Measurements from ENCODE around the gene SIM2. TPM values are rescaled to one million over a fixed set of nuclear protein-coding genes. Genes with fewer than 3 reads are reported as not detected.

Gene SIM2
- total and polyA plus RNA-seq, 2 of the 13 experiments (the other 11 are each of a cell fraction or from before 2014, with no cell fraction given) = 0.36 to 0.53 TPM

GRCh38 chr21:36703123-36703522 lies 4.2 kb downstream of the SIM2 start:
- no peak overlapping the region for H3K4me3 ChIP-seq (replicated peaks in 1 of 3; ENCODE audit: insufficient read depth in 1 of 3, low read depth in 2 of 3, low read length in 3 of 3)
- no peak for FAIRE-seq
- H3K4me2 ChIP-seq (ENCODE audit: low read depth, low read length) = no peak overlapping the region
- no peak for DNase-seq (ENCODE audit: low spot score)
- peaks cover 10% of the 10 kb centered on the region for H3K4me1 ChIP-seq (ENCODE audit: insufficient read depth, low read length)
- ATAC-seq = no peak
- TF ChIP-seq MAF1 (CRISPR knock-in tag; IDR thresholded peaks at IDR 0.05; ENCODE audit: borderline replicate concordance) = no peak
- no peak for TF ChIP-seq ZNF253 (CRISPR knock-in tag; IDR thresholded peaks at IDR 0.05; ENCODE audit: borderline replicate concordance)
- 0 out of 2 replicates have a peak, but pooled peaks have one; percentile 30 for TF ChIP-seq ZMYM3 (CRISPR knock-in tag; IDR thresholded peaks at IDR 0.05)
- no peak for TF ChIP-seq ZNF264 (CRISPR knock-in tag; IDR thresholded peaks at IDR 0.05)
- peak; percentile 82 for TF ChIP-seq ZNF629 (CRISPR knock-in tag; conservative IDR thresholded peaks at IDR 0.05)
- TF ChIP-seq CSRNP1 (CRISPR knock-in tag; IDR thresholded peaks at IDR 0.05) = no peak
- no peak overlapping the region for H2AFZ ChIP-seq (ENCODE audit: low read length)
- BruUV-seq (replicated peaks) = no TSS peak
- WGBS (ENCODE audit: low lambda C conversion rate) = 67% methylated on average over 3 of the region's 3 CpGs
- H4K20me1 ChIP-seq (ENCODE audit: insufficient read depth, low read length) = no peaks in the 10 kb centered on the region
- H3K27me3 ChIP-seq (ENCODE audit: control insufficient read depth in 1 of 2, insufficient read depth in 2 of 2, low read length in 2 of 2) = peaks cover 7 to 58% of the 10 kb centered on the region in 2 experiments
- CTCF ChIA-PET (ENCODE audit: low intra/inter-chr PET ratio, low total read pairs) = no interaction called here
- no peaks in the 10 kb centered on the region for H3K36me3 ChIP-seq (replicated peaks in 1 of 2; ENCODE audit: control insufficient read depth in 1 of 2, insufficient read depth in 2 of 2, low read length in 2 of 2)
- no peaks in the 10 kb centered on the region for H3K9me3 ChIP-seq (ENCODE audit: low read length)
- no peaks in the 10 kb centered on the region for H3K79me2 ChIP-seq (ENCODE audit: insufficient read depth, low read length)
- H3K27ac ChIP-seq (ENCODE audit: extremely low read length, insufficient read depth, low read length) = no peak overlapping the region
- in situ Hi-C loops (cut with HindIII; ENCODE audit: extremely low pct_ligation_motif_present, low pct_unique_long_range_greater_than_20kb) = no loop called here
- POLR2A ChIA-PET = no interaction called here
- intact Hi-C loops (cut with micrococcal nuclease; ENCODE audit: unreplicated experiment) = no loop called here
- no peak overlapping the region for H3K9ac ChIP-seq (ENCODE audit: insufficient read depth, low read depth, low read length)

GRCh38 chr21:36703626-36704280 lies 4.8 kb downstream of the SIM2 start:
- no TSS peak for BruUV-seq (replicated peaks)
- WGBS (ENCODE audit: low lambda C conversion rate) = 62% methylated on average over 10 of the region's 15 CpGs
- DNase-seq (ENCODE audit: low spot score) (no peak), ATAC-seq (no peak), FAIRE-seq (no peak)
- H3K4me2 ChIP-seq (ENCODE audit: low read depth, low read length) = no peak overlapping the region
- intact Hi-C loops (cut with micrococcal nuclease; ENCODE audit: unreplicated experiment) = no loop called here
- no peak overlapping the region for H3K4me3 ChIP-seq (replicated peaks in 1 of 3; ENCODE audit: insufficient read depth in 1 of 3, low read depth in 2 of 3, low read length in 3 of 3)
- CTCF ChIA-PET (ENCODE audit: low intra/inter-chr PET ratio, low total read pairs) = no interaction called here
- POLR2A ChIA-PET = no interaction called here
- peaks cover 7 to 53% of the 10 kb centered on the region in 2 experiments for H3K27me3 ChIP-seq (ENCODE audit: control insufficient read depth in 1 of 2, insufficient read depth in 2 of 2, low read length in 2 of 2)
- H2AFZ ChIP-seq (ENCODE audit: low read length) = no peak overlapping the region
- no peaks in the 10 kb centered on the region for H3K9me3 ChIP-seq (ENCODE audit: low read length)
- H3K4me1 ChIP-seq (ENCODE audit: insufficient read depth, low read length) = peaks cover 10% of the 10 kb centered on the region
- no peak overlapping the region for H3K27ac ChIP-seq (ENCODE audit: extremely low read length, insufficient read depth, low read length)
- H3K79me2 ChIP-seq (ENCODE audit: insufficient read depth, low read length) = no peaks in the 10 kb centered on the region
- no peaks in the 10 kb centered on the region for H3K36me3 ChIP-seq (replicated peaks in 1 of 2; ENCODE audit: control insufficient read depth in 1 of 2, insufficient read depth in 2 of 2, low read length in 2 of 2)
- no peaks in the 10 kb centered on the region for H4K20me1 ChIP-seq (ENCODE audit: insufficient read depth, low read length)
- in situ Hi-C loops (cut with HindIII; ENCODE audit: extremely low pct_ligation_motif_present, low pct_unique_long_range_greater_than_20kb) = no loop called here
- no peak overlapping the region for H3K9ac ChIP-seq (ENCODE audit: insufficient read depth, low read depth, low read length)
- no peak for TF ChIP-seq MXD1 (CRISPR knock-in tag; IDR thresholded peaks at IDR 0.05)
- TF ChIP-seq MAZ (IDR thresholded peaks at IDR 0.05; ENCODE audit: borderline replicate concordance, low read depth, low read length) = no peak
- TF ChIP-seq MAZ (CRISPR knock-in tag; IDR thresholded peaks at IDR 0.05; ENCODE audit: low read depth) = no peak
- no peak for TF ChIP-seq ESRRA (CRISPR knock-in tag; IDR thresholded peaks at IDR 0.05; ENCODE audit: low read depth)
- no peak for TF ChIP-seq ARID3A (IDR thresholded peaks at IDR 0.05; ENCODE audit: low read depth, low read length)
- no peak for TF ChIP-seq EED (CRISPR knock-in tag; IDR thresholded peaks at IDR 0.05)
- no peak for TF ChIP-seq ZNF616 (CRISPR knock-in tag; IDR thresholded peaks at IDR 0.05; ENCODE audit: low read depth)
- no peak for TF ChIP-seq ZNF816 (CRISPR knock-in tag; IDR thresholded peaks at IDR 0.05; ENCODE audit: borderline replicate concordance)
- TF ChIP-seq ZBTB42 (CRISPR knock-in tag; IDR thresholded peaks at IDR 0.05) = no peak

All from HepG2 (cell line).